Erythroblast (primary cell): Measurements from ENCODE around the gene XPO6.

Experiments used
- DNase-seq, 2 experiments: peaks; one replicate each; lab custom pipeline; 2025; lab: John Stamatoyannopoulos, UW
- GATA1 ChIP-seq: IDR thresholded peaks from 2 replicates; pipeline ENCODE4 v1.6.1; 2011; ENCODE audit warnings: low read depth, mild to moderate bottlenecking, control low read depth, low read length, moderate library complexity
- POLR2A ChIP-seq: IDR thresholded peaks from 2 replicates; pipeline ENCODE4 v1.6.1; 2011; ENCODE audit warnings: mild to moderate bottlenecking, low read length

Gene XPO6

DNA sequence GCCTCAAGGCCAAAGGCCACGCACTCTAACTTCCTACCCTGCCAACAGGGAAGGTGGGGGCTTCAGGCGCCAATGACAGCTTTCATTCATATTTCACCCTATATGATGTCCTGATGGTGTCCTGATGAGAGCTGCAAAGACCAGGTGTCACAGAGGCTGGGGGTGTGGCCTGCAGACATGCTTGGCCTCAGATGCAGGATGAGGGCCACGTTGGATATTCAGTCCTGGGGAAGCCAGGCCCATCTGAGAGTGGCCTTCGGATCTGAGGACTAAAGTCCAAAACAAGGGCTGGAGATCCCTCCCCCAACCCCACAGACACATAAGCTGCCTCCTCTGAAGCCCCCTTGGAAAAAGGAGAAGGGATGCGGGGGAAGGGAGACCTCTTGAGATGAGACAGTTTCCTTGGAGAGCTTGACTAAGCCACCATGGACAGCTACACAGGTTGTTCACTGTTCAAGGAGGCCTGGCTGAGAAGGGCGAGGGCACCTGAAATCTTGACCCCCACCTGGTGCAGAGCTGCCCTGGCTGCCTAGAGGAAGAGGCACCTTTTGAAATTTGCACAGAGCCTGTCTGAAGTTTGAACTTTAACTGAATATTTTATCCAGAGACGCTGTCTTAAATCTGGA lies 124.0 kb downstream of the XPO6 start:
- TF ChIP-seq POLR2A (no peak), GATA1 (no peak)

DNA sequence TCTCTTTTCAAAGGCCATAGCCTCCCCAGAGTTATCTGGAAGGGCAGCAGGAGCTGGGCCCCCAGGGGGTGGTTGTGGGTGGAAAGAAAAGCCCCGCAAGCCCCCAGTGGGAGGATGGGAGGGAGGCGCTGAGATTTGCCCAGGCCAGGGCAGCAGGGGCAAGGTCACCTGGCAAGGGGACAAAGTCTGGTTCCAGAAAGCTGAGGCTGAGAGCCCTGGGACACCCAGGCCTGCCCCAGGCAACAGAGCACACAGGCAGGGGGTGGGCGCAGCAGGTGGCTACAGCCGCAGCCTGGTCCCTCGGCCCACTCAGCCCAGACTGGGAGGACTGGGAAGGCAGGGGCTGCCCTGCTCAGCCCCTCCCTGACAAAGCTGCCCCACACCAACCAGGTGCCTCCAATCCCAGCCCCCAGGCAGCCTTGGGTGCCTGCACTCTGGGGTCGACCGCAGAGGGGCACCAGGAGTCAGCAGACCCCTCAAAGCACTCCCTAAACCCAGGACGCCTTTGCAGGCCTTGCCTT lies 124.6 kb downstream of the XPO6 start:
- TF ChIP-seq GATA1 = no peak
- no peak for TF ChIP-seq POLR2A
- DNase-seq = no peak

More for the DNA sequence above, 124.0 kb downstream of the XPO6 start:
- DNase-seq = peak in 1 of 2 experiments; percentile 34

DNA sequence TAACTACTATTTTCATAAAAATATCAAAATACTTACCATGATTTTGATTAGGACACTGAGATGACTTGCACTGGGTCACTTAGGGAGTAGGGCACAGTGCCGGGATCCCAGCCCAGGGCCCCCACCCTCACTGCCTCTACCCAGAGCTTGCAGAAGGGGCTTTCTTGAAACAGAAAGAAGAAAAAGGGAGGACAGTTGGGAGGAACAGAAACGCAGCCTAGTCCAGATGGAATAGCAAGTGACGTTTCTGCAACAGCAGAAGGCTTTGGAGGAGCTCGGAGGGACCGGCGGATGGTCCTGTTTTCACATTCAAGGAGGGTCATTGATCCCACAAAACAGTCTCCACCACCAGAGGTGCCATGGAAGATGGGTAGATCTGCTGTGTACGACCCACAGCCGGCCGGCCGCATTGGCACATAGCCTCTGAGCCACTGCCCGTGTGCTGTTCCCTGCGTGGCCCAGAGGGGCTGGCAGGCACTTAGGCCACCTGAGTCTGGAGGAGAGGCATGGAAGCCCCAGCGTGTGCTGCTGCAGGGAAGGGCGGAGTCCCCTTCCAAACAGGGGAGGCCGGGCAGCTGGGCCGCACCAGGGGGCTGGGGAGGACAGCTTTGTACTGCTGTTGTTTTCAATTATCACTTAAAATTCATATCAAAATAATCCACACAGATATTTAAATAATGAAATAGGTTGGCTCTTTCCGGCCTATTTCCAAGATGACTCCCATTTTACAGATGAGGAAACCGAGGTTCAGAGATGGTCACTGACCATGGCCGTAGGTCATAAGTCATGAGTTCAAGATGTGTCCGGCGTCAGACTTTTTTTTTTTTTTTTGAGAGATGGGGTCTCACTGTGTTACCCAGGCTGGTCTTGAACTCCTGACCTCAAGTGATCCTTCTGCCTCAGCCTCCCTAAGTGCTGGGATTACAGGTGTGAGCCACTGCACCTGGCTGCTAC lies 125.3 kb downstream of the XPO6 start:
- TF ChIP-seq GATA1 (no peak), POLR2A (no peak)
- no peak for DNase-seq

DNA sequence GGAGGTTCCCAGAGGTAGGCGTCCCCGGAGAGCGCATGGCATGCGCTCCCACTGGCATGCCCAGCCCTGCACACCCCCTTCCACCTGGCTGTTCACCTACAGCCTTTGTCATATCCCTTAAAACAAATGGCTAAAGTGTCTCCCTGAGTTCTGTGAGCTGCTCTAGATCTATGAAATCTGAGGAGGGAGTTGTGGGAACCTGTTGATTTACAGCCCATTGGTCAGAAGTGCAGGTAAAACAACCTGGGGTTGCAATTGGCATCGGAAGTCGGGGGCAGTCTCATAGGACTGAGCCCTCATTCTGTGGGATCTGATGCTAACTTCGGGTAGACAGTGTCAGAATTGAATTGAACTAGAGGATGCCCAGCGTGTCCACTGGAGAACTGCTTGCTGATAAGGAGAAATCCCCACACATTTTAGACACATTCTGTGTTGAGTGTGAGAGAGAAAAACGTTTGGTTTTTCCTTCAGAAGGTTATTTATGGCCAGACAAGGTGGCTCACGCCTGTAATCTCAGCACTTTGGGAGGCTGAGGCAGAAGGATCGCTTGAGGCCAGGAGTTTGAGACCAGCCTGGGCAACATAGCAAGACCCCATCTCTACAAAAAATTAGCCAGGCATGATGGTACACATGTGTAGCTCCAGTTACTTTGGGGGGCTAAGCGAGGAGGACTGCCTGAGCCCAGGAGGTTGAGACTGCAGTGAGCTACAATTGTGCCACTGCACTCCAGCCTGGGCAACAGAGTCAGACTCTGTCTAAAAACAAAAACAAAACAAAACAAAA lies 126.2 kb downstream of the XPO6 start:
- DNase-seq = no peak
- no peak for TF ChIP-seq POLR2A
- TF ChIP-seq GATA1 = no peak

DNA sequence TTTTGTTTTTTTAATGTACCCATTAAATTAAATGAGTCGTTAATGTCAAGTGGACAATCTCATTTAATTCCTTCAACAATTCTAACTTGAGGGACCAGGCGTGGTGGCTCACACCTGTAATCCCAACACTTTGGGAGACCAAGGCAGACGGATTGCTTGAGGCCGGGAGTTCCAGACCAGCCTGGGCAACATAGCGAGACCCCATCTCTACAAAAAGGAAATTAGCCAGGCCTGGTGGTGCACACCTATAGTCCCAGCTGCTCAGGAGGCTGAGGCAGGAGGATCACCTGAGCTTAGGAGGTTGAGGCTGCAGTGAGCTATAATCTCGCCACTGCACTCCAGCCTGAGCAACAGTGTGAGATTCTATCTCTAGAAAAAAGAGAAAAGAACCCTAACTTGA lies 127.6 kb downstream of the XPO6 start:
- DNase-seq = no peak
- TF ChIP-seq POLR2A (no peak), GATA1 (no peak)

DNA sequence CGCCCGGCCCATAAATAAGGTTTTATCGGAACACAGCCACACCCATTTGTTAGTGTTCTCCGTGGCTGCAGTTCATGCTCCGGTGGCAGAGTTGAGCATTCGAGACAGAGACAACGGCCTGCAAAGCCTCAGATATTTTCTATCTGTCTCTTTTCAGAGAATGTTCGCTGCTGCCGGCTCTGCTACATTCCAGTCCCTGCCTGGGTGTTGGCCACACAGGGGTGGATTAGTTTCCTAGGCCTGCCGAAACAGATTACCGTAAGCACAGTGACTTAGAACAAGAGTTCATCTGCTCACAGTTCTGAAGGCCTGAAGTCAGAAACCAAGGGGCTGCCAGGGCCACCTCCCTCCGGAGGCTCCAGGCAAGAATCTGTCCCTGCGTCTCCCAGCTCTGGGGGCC lies 129.1 kb downstream of the XPO6 start:
- no peak for DNase-seq
- TF ChIP-seq POLR2A = no peak
- no peak for TF ChIP-seq GATA1

DNA sequence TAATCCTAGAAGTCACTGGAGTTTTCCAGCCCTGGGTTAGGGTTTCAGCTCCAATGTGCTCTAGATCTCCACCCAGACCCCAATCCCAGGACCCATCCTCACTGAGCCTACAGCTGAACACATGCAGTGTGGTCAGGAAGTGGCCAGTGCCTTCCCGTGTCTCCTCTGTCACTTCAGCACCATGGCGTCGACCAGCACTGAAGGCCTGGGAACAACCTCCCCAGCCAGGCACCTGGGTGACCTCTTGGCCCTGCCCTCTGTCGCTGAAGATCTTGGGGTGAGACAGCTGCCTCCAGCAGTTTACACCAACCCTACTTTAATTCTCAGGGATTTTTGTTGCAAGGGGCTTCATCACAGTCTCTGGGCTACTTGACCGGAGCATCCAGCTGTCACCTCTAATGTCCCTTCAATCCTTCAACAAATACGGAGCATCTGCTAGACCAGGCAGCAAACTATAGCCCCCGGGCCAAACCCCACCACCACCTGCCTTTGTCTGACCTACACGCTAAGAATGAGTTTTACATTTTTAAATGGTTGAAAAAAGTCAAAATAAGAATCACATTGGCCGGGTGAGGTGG lies 130.3 kb downstream of the XPO6 start:
- no peak for DNase-seq
- TF ChIP-seq POLR2A (no peak), GATA1 (no peak)

DNA sequence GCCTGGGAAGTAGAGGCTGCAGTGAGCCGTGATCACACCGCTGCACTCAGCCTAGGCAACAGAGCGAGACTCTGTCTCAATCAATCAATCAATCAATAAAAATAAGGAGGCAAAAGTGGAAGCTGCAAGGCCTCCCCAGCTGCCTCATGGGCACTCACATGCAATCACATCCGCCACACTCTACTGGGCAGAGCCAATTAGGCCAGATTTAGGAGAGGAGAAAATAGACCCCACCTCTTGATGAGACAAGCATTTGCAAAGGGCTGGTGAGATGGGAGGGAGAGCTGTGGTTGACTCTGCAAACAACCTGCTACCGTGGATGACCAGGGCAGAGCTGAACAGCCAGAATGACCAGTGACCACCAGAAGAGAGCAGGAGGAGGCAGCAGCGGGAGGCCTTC lies 133.5 kb downstream of the XPO6 start:
- TF ChIP-seq POLR2A (no peak), GATA1 (no peak)
- no peak for DNase-seq

DNA sequence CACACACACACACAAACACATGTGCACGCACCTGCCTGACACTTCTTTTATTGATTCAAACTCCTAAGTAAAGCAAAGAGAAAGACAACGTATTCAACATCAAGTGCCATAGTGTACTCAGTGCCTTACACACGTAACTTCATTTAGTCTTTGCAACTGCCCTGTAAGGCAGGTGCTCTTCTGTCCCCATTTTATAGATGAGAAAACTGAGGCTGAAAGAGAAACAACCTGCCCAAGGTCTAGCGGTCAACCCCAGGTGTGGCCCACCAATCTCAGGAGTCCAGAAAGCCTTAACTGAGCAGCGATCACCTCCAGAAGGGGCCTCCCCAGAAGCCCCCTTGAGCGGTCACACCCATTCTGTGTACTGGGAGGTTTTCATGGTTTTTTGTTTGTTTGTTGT lies 137.9 kb downstream of the XPO6 start:
- TF ChIP-seq POLR2A = no peak
- TF ChIP-seq GATA1 = no peak
- no peak for DNase-seq

DNA sequence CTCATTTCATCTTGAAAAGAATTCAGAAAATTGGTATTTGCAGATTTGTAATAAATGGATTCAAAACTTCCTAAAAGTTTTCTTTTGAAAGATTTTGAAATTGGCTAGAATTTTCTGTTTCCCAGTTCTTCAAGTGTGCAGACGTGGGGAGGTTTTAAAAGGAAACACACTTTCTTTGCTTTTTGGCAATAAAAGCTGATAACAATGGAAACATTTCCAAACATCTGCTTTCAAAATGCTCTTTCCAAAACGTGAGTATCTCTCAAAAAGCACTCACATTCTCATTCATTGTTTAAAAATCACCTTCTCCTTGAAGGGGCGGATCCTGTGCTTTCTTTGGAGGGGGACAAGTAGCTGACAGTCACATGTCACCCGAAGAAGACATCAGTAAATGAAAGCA lies 139.7 kb downstream of the XPO6 start:
- DNase-seq = no peak
- no peak for TF ChIP-seq POLR2A

DNA sequence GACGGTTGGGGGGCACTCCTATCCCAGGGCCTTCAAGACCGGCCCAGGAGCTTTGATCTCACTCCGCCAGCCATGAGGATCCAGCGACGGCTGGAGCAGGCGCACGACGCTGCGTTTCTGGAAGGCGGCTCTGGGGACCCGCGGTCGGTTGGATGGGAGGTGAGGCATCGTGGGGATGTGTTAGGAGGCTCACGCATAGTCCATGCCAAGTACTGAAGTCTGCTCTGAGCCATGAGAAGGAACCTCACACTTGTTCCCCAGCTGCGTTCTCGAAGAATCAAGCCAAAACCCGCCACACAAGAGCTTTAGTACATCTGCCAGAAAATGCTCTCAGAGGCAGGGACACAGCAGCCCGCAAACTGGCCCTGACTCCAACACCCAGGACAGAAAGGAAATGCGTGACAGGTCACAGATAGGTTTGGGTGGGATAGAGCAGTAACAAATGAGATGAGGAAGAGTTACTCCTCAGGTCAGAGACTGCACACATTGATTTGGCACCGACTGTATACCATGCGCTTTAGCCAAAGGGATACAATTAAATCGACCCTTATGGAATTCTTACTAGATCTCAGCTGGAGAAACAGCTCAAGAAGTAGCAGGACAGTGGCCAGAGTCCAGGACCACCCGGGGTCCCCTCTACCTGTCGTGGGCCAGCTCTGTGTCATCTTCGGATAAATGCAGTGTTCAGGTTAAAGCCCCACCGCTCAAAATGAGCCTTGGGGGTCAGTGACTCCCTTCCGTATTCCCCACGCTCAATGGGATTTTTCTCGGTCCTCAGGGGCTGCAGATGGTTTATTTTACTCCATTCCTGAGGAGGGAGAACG lies 141.6 kb downstream of the XPO6 start:
- TF ChIP-seq POLR2A = no peak
- TF ChIP-seq GATA1 = no peak
- no peak for DNase-seq

DNA sequence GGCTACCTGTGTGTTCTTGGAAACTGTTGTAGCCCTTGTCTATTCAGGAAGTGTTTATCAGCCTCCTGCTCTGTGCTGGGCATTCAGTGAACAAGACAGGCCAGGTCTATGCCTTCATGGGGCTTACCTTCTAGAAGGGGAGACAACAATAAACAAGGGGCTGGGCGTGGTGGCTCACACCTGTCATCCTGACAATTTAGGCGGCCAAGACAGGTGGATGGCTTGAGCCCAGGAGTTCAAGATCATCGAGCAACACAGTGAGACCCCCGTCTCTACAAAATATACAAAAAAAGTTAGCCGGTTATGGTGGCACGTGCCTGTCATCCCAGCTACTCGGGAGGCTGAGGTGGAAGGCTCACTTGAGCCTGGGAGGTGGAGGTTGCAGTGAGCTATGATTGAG lies 142.8 kb downstream of the XPO6 start:
- no peak for DNase-seq
- TF ChIP-seq POLR2A (no peak), GATA1 (no peak)
